H1 (cell line): Measurements from ENCODE around the gene PPP2R2C. TPM values are rescaled to one million over a fixed set of nuclear protein-coding genes. Genes with fewer than 3 reads are reported as not detected.

Experiments
- CTCF ChIA-PET: fragments of 300-600 bp; sonication (Branson Sonifier 250); formaldehyde crosslinking; loops from one replicate; lab custom pipeline; 2021; ENCODE audit not compliant: partially characterized antibody; lab: Charles Lee
- POLR2A ChIA-PET: fragments of 300-600 bp; sonication (Branson Sonifier 250); formaldehyde crosslinking; loops from one replicate; lab custom pipeline; 2021; ENCODE audit warnings: inconsistent platforms; ENCODE audit not compliant: partially characterized antibody; lab: Charles Lee
- DNase-seq, 2 experiments: peaks; one replicate each; pipeline versions ENCODE4 v3.0.0 to v3.0.0-alpha.2; 2010 to 2022; ENCODE audit warnings: low spot score in 2 of 2, low read depth in 1 of 2, mixed read lengths in 1 of 2
- FAIRE-seq: peaks from 2 replicates; lab custom pipeline; 2011; peaks lifted over from hg19 to GRCh38; lab: Jason Lieb, UNC
- H2AFZ ChIP-seq: 2 replicates; pipeline ENCODE4 v1.8.1; 2012; ENCODE audit warnings: low read length, inconsistent platforms
- H2AK5ac ChIP-seq: 2 replicates; pipeline ENCODE4 v1.6.1; 2013; ENCODE audit warnings: low read depth, low read length
- H2BK120ac ChIP-seq: replicated peaks from 2 replicates; pipeline ENCODE3; 2013; ENCODE audit warnings: low read depth, low read length, inconsistent platforms
- H2BK12ac ChIP-seq: 2 replicates; pipeline ENCODE4 v1.6.1; 2013; ENCODE audit warnings: low read depth, low read length
- H2BK15ac ChIP-seq: 2 replicates; pipeline ENCODE4 v1.6.1; 2013; ENCODE audit warnings: low read length
- H2BK20ac ChIP-seq: 2 replicates; pipeline ENCODE4 v1.6.1; 2013; ENCODE audit warnings: low read length
- H2BK5ac ChIP-seq: 2 replicates; pipeline ENCODE4 v1.6.1; 2013; ENCODE audit warnings: low read depth, low read length
- H3K14ac ChIP-seq: 2 replicates; pipeline ENCODE4 v1.6.1; 2013; ENCODE audit warnings: inconsistent platforms; ENCODE audit not compliant: insufficient read length
- H3K18ac ChIP-seq: 2 replicates; pipeline ENCODE4 v1.6.1; 2013; ENCODE audit warnings: low read length; ENCODE audit errors: extremely low read depth
- H3K23ac ChIP-seq: 2 replicates; pipeline ENCODE4 v1.6.1; 2013; ENCODE audit warnings: inconsistent platforms; ENCODE audit not compliant: insufficient read length
- H3K23me2 ChIP-seq: 2 replicates; pipeline ENCODE4 v1.6.1; 2013; ENCODE audit warnings: low read depth, low read length
- H3K27ac ChIP-seq: 2 replicates; pipeline ENCODE4 v1.6.1; 2011; ENCODE audit warnings: low read depth, low read length, inconsistent platforms
- H3K27me3 ChIP-seq, 4 experiments: replicated peaks in 1 of 4; 1 replicate in 1 of 4; 2 replicates in 3 of 4; pipeline versions ENCODE4 v1.6.1 to v1.8.1; 2011 to 2013; ENCODE audit warnings: low read length in 3 of 4, mild to moderate bottlenecking in 3 of 4, inconsistent platforms in 2 of 4, mixed read lengths in 2 of 4, moderate library complexity in 1 of 4; ENCODE audit not compliant: control insufficient read depth in 3 of 4, insufficient read depth in 3 of 4; ENCODE audit errors: extremely low read depth in 1 of 4
- H3K36me3 ChIP-seq, 4 experiments: 2 replicates each; pipeline versions ENCODE4 v1.6.1 to v1.8.1; 2011 to 2013; ENCODE audit warnings: mild to moderate bottlenecking in 4 of 4, low read length in 3 of 4, moderate library complexity in 2 of 4, control low read depth in 1 of 4, inconsistent platforms in 1 of 4; ENCODE audit not compliant: insufficient read depth in 4 of 4, control insufficient read depth in 2 of 4
- H3K4ac ChIP-seq: replicated peaks from 2 replicates; pipeline ENCODE3; 2013; ENCODE audit warnings: low read length, low read depth, mixed read lengths, inconsistent platforms; ENCODE audit not compliant: insufficient read length
- H3K4me1 ChIP-seq, 4 experiments: replicated peaks in 1 of 4; 1 replicate in 1 of 4; 2 replicates in 3 of 4; pipeline versions ENCODE4 v1.6.1 to v1.8.1; 2011 to 2013; ENCODE audit warnings: low read length in 3 of 4, inconsistent platforms in 2 of 4, mixed read lengths in 1 of 4; ENCODE audit not compliant: insufficient read depth in 4 of 4, control insufficient read depth in 3 of 4
- H3K4me2 ChIP-seq, 2 experiments: 2 replicates each; pipeline versions ENCODE4 v1.6.1 to v1.8.1; 2011 to 2013; ENCODE audit warnings: low read depth in 2 of 2, low read length in 2 of 2, control low read depth in 1 of 2, inconsistent platforms in 1 of 2, mild to moderate bottlenecking in 1 of 2; ENCODE audit not compliant: insufficient read depth in 1 of 2
- H3K4me3 ChIP-seq, 4 experiments: fragments of 200-600, 300-600 bp in 1 of 4; sonication (generic), shearing (Covaris generic), sonication (Bioruptor Twin) in 1 of 4; 2 replicates each; pipeline versions ENCODE4 v1.5.1 to v1.8.1; 2011 to 2016; ENCODE audit warnings: low read length in 4 of 4, low read depth in 3 of 4, control low read depth in 2 of 4, inconsistent platforms in 2 of 4, mild to moderate bottlenecking in 2 of 4, mixed read lengths in 1 of 4, moderate library complexity in 1 of 4; ENCODE audit not compliant: insufficient read depth in 2 of 4; ENCODE audit errors: extremely low read depth in 1 of 4
- H3K56ac ChIP-seq: replicated peaks from 2 replicates; pipeline ENCODE3; 2013; ENCODE audit warnings: low read depth, mild to moderate bottlenecking, mixed read lengths, low read length, inconsistent platforms; ENCODE audit not compliant: insufficient read length
- H3K79me1 ChIP-seq: 2 replicates; pipeline ENCODE4 v1.6.1; 2013; ENCODE audit warnings: low read depth, low read length, control low read depth
- H3K79me2 ChIP-seq, 2 experiments: 2 replicates each; pipeline versions ENCODE4 v1.6.1 to v1.8.1; 2012 to 2013; ENCODE audit warnings: low read length in 2 of 2, mild to moderate bottlenecking in 2 of 2, inconsistent platforms in 1 of 2; ENCODE audit not compliant: insufficient read depth in 2 of 2, control insufficient read depth in 1 of 2
- H3K9ac ChIP-seq, 4 experiments: replicated peaks in 1 of 4; 1 replicate in 1 of 4; 2 replicates in 3 of 4; pipeline versions ENCODE4 v1.6.1 to v1.8.1; 2011 to 2013; ENCODE audit warnings: low read depth in 3 of 4, low read length in 3 of 4, control low read depth in 2 of 4, mild to moderate bottlenecking in 2 of 4, moderate library complexity in 2 of 4, inconsistent platforms in 1 of 4; ENCODE audit errors: extremely low read depth in 1 of 4
- H3K9me3 ChIP-seq, 2 experiments: 2 replicates each; pipeline versions ENCODE4 v1.6.1 to v1.8.1; 2012 to 2013; ENCODE audit warnings: mild to moderate bottlenecking in 2 of 2, moderate library complexity in 2 of 2, control low read depth in 1 of 2, inconsistent platforms in 1 of 2, low read depth in 1 of 2, low read length in 1 of 2, mixed read lengths in 1 of 2; ENCODE audit not compliant: insufficient read depth in 2 of 2
- H4K20me1 ChIP-seq, 2 experiments: replicated peaks in 1 of 2; 2 replicates each; pipeline versions ENCODE3 to v1.8.1; 2011 to 2013; ENCODE audit warnings: inconsistent platforms in 2 of 2, low read length in 2 of 2, mild to moderate bottlenecking in 1 of 2; ENCODE audit not compliant: insufficient read depth in 2 of 2, control insufficient read depth in 1 of 2
- H4K5ac ChIP-seq: 2 replicates; pipeline ENCODE4 v1.6.1; 2013; ENCODE audit warnings: low read length, low read depth, mixed read lengths, inconsistent platforms; ENCODE audit not compliant: insufficient read length
- H4K8ac ChIP-seq: 2 replicates; pipeline ENCODE4 v1.8.0; 2013; ENCODE audit warnings: mild to moderate bottlenecking, moderate library complexity, low read length, inconsistent platforms; ENCODE audit not compliant: insufficient read depth; ENCODE audit errors: extremely low read depth
- H4K91ac ChIP-seq: replicated peaks from 2 replicates; pipeline ENCODE3; 2013; ENCODE audit warnings: low read length, mixed read lengths, inconsistent platforms; ENCODE audit not compliant: insufficient read length
- ATF2 ChIP-seq: IDR thresholded peaks from 2 replicates; pipeline ENCODE4 v1.6.1; 2012; ENCODE audit warnings: low read length, inconsistent platforms
- ATF3 ChIP-seq: IDR thresholded peaks from 2 replicates; pipeline ENCODE4 v1.6.1; 2011; ENCODE audit warnings: low read depth, mild to moderate bottlenecking, low read length; ENCODE audit not compliant: insufficient read depth
- CBX5 ChIP-seq: fragments of 300-800, 300-1000 bp; sonication (generic); IDR thresholded peaks from 2 replicates; pipeline ENCODE4 v1.7.1; 2016; ENCODE audit warnings: antibody characterized with exemption, low read length, low read depth
- CHD1 ChIP-seq: IDR thresholded peaks from 2 replicates; pipeline ENCODE4 v1.6.1; 2012; ENCODE audit warnings: low read depth, low read length, improper control_type of control experiment
- EP300 ChIP-seq, 2 experiments: IDR thresholded peaks; 1 replicate in 1 of 2; 2 replicates in 1 of 2; pipeline ENCODE4 v1.6.1; 2011 to 2012; ENCODE audit warnings: low read depth in 2 of 2, low read length in 2 of 2, mild to moderate bottlenecking in 2 of 2, borderline replicate concordance in 1 of 2, inconsistent platforms in 1 of 2, moderate library complexity in 1 of 2
- NRF1 ChIP-seq: IDR thresholded peaks from 2 replicates; pipeline ENCODE4 v1.6.1; 2011; ENCODE audit warnings: mild to moderate bottlenecking, low read depth, low read length, improper control_type of control experiment
- SAP30 ChIP-seq: fragments of 300-600 bp; sonication (generic); IDR thresholded peaks from 2 replicates; pipeline ENCODE4 v1.7.1; 2012; ENCODE audit warnings: low read length, moderate library complexity, mild to moderate bottlenecking, inconsistent platforms; ENCODE audit not compliant: insufficient read depth, insufficient replicate concordance
- SUZ12 ChIP-seq: fragments of 200-600 bp; sonication (generic); IDR thresholded peaks from 2 replicates; pipeline ENCODE4 v1.6.1; 2012; ENCODE audit warnings: mild to moderate bottlenecking, inconsistent platforms, low read length, moderate library complexity, mixed read lengths
- TAF7 ChIP-seq: optimal IDR thresholded peaks from 2 replicates; pipeline ENCODE3; 2011; ENCODE audit warnings: low read depth, mild to moderate bottlenecking, inconsistent platforms, low read length, moderate library complexity, borderline replicate concordance
- WGBS, 2 experiments: shearing (Covaris generic) in 1 of 2; methylation state at CpG; one replicate each; pipeline versions ENCODE4 v1.1.6 to v1.1.7; 2013 to 2015; ENCODE audit warnings: low lambda C conversion rate in 2 of 2, mixed read lengths in 2 of 2, inconsistent platforms in 1 of 2, low coverage in 1 of 2, missing lambda C conversion rate in 1 of 2; ENCODE audit not compliant: insufficient replicate concordance in 2 of 2, insufficient coverage in 1 of 2, insufficient read length in 1 of 2; ENCODE audit errors: extremely low coverage in 1 of 2, missing lambda C conversion rate in 1 of 2; 5-methylcytosine and 5-hydroxymethylcytosine counted together
- polyA plus RNA-seq, 7 experiments: library from polyadenylated mRNA; depleted of rRNA in 3 of 7; stranded (reverse) in 5 of 7; unstranded in 2 of 7; fragments of >200 nt in 5 of 7; fragments of 200-250 nt in 2 of 7; gene quantifications; 1 replicate in 5 of 7; 2 replicates in 1 of 7; 4 replicates in 1 of 7; pipeline versions ENCODE4 v1.2.1 to v1.2.3, GENCODE V29; 2011 to 2013; ENCODE audit warnings: missing spikeins in 2 of 7, mixed read lengths in 2 of 7
- total RNA-seq: library from RNA; stranded (reverse); fragmentation: NEBNext Ultra II Directional; extraction: Animal tissue kit (Norgen Biotek cat#: 25700); gene quantifications from 2 replicates; pipeline ENCODE4 v1.2.1, GENCODE V29; 2021

PPP2R2C gene
- total and polyA plus RNA-seq, 2 of the 8 experiments (the other 6 are each of a cell fraction or from before 2014, with no cell fraction given): 6.4 TPM

GRCh38 chr4:6292376-6293096 is 179.9 kb downstream of the PPP2R2C start:
- Histone ChIP-seq H2BK120ac (no peak overlapping the region), H3K9me3 (no peaks in the 10 kb centered on the region), H3K4me2 (no peak overlapping the region), H4K5ac (no peak overlapping the region), H2BK12ac (no peak overlapping the region), H3K79me2 (no peaks in the 10 kb centered on the region), H3K23me2 (no peaks in the 10 kb centered on the region), H2AK5ac (no peak overlapping the region), H2BK5ac (no peak overlapping the region), H3K27ac (no peak overlapping the region), H2AFZ (no peak overlapping the region), H3K79me1 (0 out of 2 replicates have a peak, but pooled peaks cover 3% of the 10 kb centered on the region), H3K36me3 (peaks cover 0 to 6% (median 4%) of the 10 kb centered on the region in 4 experiments; a peak in 4 of 8 replicates), H4K20me1 (peaks cover 0 to 5% of the 10 kb centered on the region in 2 experiments), H3K9ac (no peak overlapping the region), H2BK20ac (no peak overlapping the region), H3K14ac (no peak overlapping the region), H3K56ac (no peak overlapping the region), H3K23ac (no peak overlapping the region), H3K4me1 (no peaks in the 10 kb centered on the region), H4K8ac (no peak overlapping the region), H2BK15ac (no peak overlapping the region), H3K18ac (no peak overlapping the region), H3K4ac (no peak overlapping the region), H3K4me3 (no peak overlapping the region), H4K91ac (no peak overlapping the region), H3K27me3 (no peaks in the 10 kb centered on the region)
- ChIA-PET POLR2A (no interaction called here), CTCF (interaction anchor here (0.7 to 3.6 kb wide), 2 partner anchors 40 to 42 kb away, joined by 3 to 13 read pairs; no protein-coding TSS in a partner anchor)
- FAIRE-seq: no peak
- DNase-seq: no peak
- 80% methylated on average over 13 of the region's 13 CpGs; no CpG with 5 or more reads in 1 of the 2 experiments for WGBS, 2 experiments
- TF ChIP-seq ATF2 (no peak), CHD1 (no peak), SUZ12 (no peak), ATF3 (no peak), TAF7 (no peak), CBX5 (no peak), NRF1 (no peak), SAP30 (no peak), EP300 (IDR thresholded peaks at IDR 0.05; ENCODE audit: borderline replicate concordance in 1 of 2, low read depth in 2 of 2, low read length in 2 of 2) (no peak)
